ENCODE measurements around the gene KIF19. TPM values are rescaled to one million over a fixed set of nuclear protein-coding genes. Genes with fewer than 3 reads are reported as not detected.

The KIF19 gene
- total RNA-seq, 1 donor from 2014 or later, result not detected

DNA sequence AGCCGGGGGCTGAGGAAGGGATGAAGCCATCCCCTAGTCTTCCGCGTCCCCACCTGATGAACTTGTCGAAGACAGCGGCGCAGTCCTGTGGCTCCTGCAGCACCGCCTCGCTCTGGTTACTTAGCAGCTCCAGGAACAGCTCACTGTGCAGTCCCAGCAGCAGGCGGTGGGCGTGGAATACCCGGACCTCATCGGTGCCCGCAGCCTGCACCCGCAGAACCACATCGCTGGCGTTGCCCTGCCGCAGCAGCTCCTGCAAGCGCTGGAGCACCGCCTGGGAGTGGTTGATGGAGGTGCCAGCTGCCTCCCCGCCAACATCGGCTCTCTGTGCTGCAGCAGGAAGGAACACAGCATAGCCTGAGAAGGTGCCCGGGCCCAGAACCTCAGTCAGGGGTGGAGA is 33.9 kb downstream of the KIF19 start:
- TF ChIP-seq, protein P1, sequence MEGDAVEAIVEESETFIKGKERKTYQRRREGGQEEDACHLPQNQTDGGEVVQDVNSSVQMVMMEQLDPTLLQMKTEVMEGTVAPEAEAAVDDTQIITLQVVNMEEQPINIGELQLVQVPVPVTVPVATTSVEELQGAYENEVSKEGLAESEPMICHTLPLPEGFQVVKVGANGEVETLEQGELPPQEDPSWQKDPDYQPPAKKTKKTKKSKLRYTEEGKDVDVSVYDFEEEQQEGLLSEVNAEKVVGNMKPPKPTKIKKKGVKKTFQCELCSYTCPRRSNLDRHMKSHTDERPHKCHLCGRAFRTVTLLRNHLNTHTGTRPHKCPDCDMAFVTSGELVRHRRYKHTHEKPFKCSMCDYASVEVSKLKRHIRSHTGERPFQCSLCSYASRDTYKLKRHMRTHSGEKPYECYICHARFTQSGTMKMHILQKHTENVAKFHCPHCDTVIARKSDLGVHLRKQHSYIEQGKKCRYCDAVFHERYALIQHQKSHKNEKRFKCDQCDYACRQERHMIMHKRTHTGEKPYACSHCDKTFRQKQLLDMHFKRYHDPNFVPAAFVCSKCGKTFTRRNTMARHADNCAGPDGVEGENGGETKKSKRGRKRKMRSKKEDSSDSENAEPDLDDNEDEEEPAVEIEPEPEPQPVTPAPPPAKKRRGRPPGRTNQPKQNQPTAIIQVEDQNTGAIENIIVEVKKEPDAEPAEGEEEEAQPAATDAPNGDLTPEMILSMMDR (IDR thresholded peaks at IDR 0.05; ENCODE audit: insufficient read depth, low read length, severe bottlenecking), result no peak
- Histone ChIP-seq H3K36me3 (ENCODE audit: control insufficient read depth, insufficient read depth, low read length) (no peaks in the 10 kb centered on the region), H3K4me3 (ENCODE audit: low read depth, low read length) (no peak overlapping the region), H3K27me3 (ENCODE audit: control insufficient read depth, insufficient read depth, low read length) (peaks cover 28% of the 10 kb centered on the region)
- FAIRE-seq (no peak), DNase-seq (ENCODE audit: low read depth) (no peak)

DNA sequence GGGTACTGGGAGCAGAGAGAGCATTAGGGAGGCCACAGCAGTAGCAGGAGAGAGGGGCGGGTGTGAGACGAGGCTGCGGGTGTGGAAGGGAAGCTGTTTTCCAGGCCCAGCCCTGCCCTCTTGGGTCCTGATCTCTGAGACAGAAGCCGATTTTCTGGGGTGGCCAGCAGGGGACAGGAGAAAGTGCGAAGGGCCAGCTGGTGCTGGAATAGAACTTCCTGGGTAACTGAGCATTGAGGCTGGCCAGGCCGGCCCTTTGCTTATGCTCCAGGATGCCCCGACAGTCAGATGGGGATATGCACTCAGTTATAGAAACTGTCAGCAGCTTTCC is 34.8 kb downstream of the KIF19 start:
- Histone ChIP-seq H3K27me3 (ENCODE audit: control insufficient read depth, insufficient read depth, low read length) (peaks cover 28% of the 10 kb centered on the region), H3K36me3 (ENCODE audit: control insufficient read depth, insufficient read depth, low read length) (no peaks in the 10 kb centered on the region), H3K4me3 (ENCODE audit: low read depth, low read length) (no peak overlapping the region)
- DNase-seq (ENCODE audit: low read depth), result no peak
- TF ChIP-seq, protein P1 (IDR thresholded peaks at IDR 0.05; ENCODE audit: insufficient read depth, low read length, severe bottlenecking), result no peak
- FAIRE-seq, result no peak

DNA sequence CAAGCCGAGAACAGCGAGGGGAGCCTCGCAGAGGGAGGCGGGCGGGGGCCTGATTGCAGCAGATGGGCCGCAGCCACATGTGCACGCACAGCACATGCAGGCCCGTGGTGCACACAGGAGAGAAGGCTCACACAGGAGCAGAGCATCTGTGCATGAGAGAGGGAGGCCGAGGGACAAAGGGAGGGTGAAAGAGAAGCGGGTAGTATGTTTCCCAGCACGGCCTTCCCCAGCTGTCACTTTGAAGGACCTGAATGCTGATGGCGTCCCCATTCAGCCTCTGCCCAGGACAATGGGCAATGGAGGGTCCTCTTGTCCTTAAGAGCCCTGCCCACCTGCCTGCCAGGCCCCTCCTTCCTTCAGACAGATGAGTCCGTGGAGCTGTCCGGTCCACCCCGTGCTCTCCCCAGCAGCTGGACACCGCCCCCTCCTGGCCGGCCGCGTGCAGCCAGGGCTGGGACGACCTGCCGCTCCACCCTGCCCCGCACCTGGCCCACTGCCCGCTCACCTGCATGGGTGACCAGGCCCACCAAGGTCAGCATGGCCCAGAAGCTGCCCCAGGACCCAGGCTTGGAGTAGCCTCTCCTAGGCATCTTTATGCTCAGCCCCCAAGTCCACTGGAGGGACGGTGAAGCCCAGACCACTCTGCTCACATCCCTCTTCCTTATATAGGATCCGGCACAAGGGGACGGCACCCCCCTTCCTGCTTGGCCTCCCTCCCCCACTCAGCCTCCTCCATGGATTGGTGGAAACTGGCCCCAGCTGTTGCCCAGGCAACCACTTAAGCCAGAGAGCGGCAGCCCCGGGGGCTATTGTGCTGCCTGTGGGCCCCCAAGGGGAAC is 35.4 kb downstream of the KIF19 start, which contains the start of gene BTBD17:
Gene BTBD17 (minus strand): TSS at position 639 of the 839 bp plus-strand sequence. CDS start 49 bp downstream, at position 590.
- no peaks in the 10 kb centered on the region for H3K36me3 ChIP-seq (ENCODE audit: control insufficient read depth, insufficient read depth, low read length)
- DNase-seq (ENCODE audit: low read depth) (peak; percentile 15), FAIRE-seq (no peak)
- no peak within 1 kb of the TSS for H3K4me3 ChIP-seq (ENCODE audit: low read depth, low read length)
- H3K27me3 ChIP-seq (ENCODE audit: control insufficient read depth, insufficient read depth, low read length), result peaks cover 27% of the 10 kb centered on the region
- TF ChIP-seq, protein P1 (IDR thresholded peaks at IDR 0.05; ENCODE audit: insufficient read depth, low read length, severe bottlenecking), result peak; percentile 87

DNA sequence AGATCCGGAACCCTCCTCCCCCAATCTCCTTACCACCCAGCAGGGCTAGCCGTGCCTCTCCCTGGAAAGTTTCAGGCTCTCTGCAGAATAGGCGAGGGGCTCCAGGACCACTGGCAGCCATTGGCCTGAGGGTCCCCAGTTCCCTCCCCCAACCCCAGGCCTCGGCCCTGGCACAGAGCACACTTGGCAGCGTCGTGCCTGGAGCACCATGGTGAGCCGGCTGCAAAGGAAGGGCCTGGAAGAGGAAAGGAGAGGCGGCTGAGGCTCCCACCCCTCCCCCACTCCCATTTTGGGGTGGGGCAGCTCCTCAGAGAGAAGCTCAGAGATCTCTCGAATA is 36.0 kb downstream of the KIF19 start:
- Histone ChIP-seq H3K4me3 (ENCODE audit: low read depth, low read length) (no peak overlapping the region), H3K36me3 (ENCODE audit: control insufficient read depth, insufficient read depth, low read length) (no peaks in the 10 kb centered on the region), H3K27me3 (ENCODE audit: control insufficient read depth, insufficient read depth, low read length) (peaks cover 24% of the 10 kb centered on the region)
- FAIRE-seq, result no peak
- TF ChIP-seq, protein P1 (IDR thresholded peaks at IDR 0.05; ENCODE audit: insufficient read depth, low read length, severe bottlenecking), result no peak
- no peak for DNase-seq (ENCODE audit: low read depth)

DNA sequence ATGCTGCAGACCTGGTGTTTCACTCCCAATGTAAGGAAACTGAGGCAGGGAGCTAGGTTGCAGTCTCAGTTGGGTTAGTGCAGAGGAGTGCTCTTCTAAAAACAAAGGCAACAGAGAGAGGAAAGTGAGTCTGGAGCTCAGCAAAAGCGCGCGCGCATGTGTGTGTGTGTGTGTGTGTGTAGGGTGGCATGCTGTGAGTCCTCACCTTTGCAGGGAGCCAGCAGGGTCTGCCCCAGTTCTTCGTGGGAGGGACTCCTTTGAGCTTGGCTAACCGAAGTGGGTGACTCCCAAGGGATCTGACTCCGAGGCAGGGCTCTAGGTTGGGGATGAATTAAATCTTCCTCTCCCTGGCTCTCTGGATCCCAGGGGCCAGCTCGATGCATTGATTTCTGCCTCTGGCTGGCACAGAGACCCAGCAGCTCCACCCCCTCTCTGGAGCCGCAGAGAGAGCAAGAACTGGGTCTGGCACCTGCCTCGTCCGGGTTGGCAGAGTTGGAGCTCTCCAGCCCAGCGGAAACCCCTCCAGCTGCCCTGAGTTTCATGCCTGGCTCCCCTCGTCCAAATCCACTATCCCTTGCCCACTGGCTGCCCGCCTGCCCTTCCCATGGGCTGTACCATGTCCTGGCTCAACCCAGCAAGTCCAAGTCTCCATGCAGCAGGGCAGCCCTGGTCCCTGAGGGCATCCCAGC is 36.9 kb downstream of the KIF19 start:
- Histone ChIP-seq H3K36me3 (ENCODE audit: control insufficient read depth, insufficient read depth, low read length) (no peaks in the 10 kb centered on the region), H3K27me3 (ENCODE audit: control insufficient read depth, insufficient read depth, low read length) (peaks cover 19% of the 10 kb centered on the region)
- TF ChIP-seq, protein P1 (IDR thresholded peaks at IDR 0.05; ENCODE audit: insufficient read depth, low read length, severe bottlenecking), result no peak

More for the DNA sequence above, 36.9 kb downstream of the KIF19 start:
- H3K4me3 ChIP-seq (ENCODE audit: low read depth, low read length), result no peak overlapping the region
- DNase-seq (ENCODE audit: low read depth) (no peak), FAIRE-seq (no peak)
